RKO (cell line): ENCODE data around the gene PTK7.
"Not testable (repeated sequence)": the region's sequence is repeated elsewhere in the genome, so short reads cannot be mapped to it uniquely, and the experiment has no call there.

ENCODE experiments used
- DNase-seq: peaks from one replicate; pipeline ENCODE4 v3.0.0-alpha.2; 2016; ENCODE audit warnings: low spot score

Gene PTK7

GRCh38 chr6:43086022-43086658 lies 10.0 kb downstream of the PTK7 start:
- no peak for DNase-seq

- no peak for DNase-seq
These were observed 12.5 kb downstream of the PTK7 start for GRCh38 chr6:43088654-43089056.

GRCh38 chr6:43089467-43089866 lies 13.4 kb downstream of the PTK7 start:
- no peak for DNase-seq

GRCh38 chr6:43089874-43090558 lies 13.9 kb downstream of the PTK7 start:
- DNase-seq: no peak

GRCh38 chr6:43090559-43090956 lies 14.4 kb downstream of the PTK7 start:
- no peak for DNase-seq

- DNase-seq: no peak
These were observed 14.9 kb downstream of the PTK7 start for GRCh38 chr6:43091020-43091419.

GRCh38 chr6:43091436-43091991 lies 15.4 kb downstream of the PTK7 start:
- DNase-seq: no peak

- no peak for DNase-seq
These were observed 16.5 kb downstream of the PTK7 start for GRCh38 chr6:43092635-43093034.

GRCh38 chr6:43093436-43094289 lies 17.5 kb downstream of the PTK7 start:
- no peak for DNase-seq

- DNase-seq: no peak
These were observed 19.8 kb downstream of the PTK7 start for GRCh38 chr6:43095939-43096338.

GRCh38 chr6:43096451-43097097 lies 20.5 kb downstream of the PTK7 start:
- no peak for DNase-seq

- no peak for DNase-seq
These were observed 21.0 kb downstream of the PTK7 start for GRCh38 chr6:43097098-43097489.

- no peak for DNase-seq
These were observed 21.4 kb downstream of the PTK7 start for GRCh38 chr6:43097502-43097901.

GRCh38 chr6:43101497-43101896 lies 25.4 kb downstream of the PTK7 start:
- no peak for DNase-seq

GRCh38 chr6:43103253-43103876 lies 27.3 kb downstream of the PTK7 start:
- DNase-seq: no peak

GRCh38 chr6:43105538-43106222 lies 29.6 kb downstream of the PTK7 start:
- no peak for DNase-seq

GRCh38 chr6:43107344-43108062 lies 31.4 kb downstream of the PTK7 start:
- no peak for DNase-seq

GRCh38 chr6:43113431-43114260 lies 37.5 kb downstream of the PTK7 start:
- no peak for DNase-seq

GRCh38 chr6:43115365-43115764 lies 39.3 kb downstream of the PTK7 start:
- DNase-seq: no peak

GRCh38 chr6:43117466-43117865 lies 41.4 kb downstream of the PTK7 start:
- DNase-seq: not testable (repeated sequence)
